Hepatic stellate cell (primary cell): ENCODE measurements around the gene CACNA1D.
A peak's percentile ranks its signal among the peaks of the same experiment; 100 is the strongest.

Source experiments
- DNase-seq: peaks from one replicate; pipeline ENCODE4 v3.0.0; 2011; ENCODE audit warnings: low spot score

CACNA1D gene

GRCh38 chr3:53787016-53787415, 292.6 kb downstream of the CACNA1D start:
- no peak for DNase-seq

DNA sequence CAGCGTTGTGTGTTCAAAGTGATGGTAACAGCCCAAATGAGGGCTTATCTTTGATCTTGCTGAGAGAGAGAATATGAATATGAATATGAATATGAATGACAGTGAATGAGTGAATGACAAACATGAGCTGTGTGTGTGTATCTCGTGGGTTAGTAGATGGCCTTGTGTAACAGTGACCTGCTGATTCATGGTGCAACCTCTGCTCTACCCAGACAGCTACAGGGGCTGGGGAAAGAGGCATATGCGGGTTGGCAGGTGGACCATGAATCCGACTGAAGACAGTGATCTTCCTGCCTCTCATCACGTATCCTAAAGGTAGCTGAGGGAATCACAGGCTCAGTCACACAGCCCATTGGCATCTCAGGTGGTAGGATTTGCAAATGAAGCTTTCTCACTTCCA, 293.6 kb downstream of the CACNA1D start:
- DNase-seq, result no peak

DNA sequence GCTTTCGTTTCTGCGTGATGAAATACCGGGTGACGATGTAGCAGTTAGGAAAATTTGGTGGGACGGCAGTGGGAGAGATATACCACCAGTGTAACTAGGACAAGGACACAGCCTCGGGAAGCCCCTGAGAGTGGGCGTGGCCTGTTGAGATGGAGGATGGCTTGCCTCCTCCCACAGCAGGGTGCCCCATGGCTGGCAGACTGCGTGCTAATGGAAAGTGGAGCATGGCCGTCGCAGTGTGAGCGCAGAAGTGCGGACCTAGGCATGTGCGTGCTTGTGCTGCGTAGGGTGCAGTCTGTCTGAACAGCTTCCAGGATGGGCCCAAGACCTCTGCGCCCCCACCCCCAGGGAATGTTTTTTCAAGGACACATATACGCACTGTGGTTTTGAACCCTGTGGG, 295.0 kb downstream of the CACNA1D start:
- no peak for DNase-seq

- no peak for DNase-seq
These were observed 296.1 kb downstream of the CACNA1D start for GRCh38 chr3:53790470-53790869.

DNA sequence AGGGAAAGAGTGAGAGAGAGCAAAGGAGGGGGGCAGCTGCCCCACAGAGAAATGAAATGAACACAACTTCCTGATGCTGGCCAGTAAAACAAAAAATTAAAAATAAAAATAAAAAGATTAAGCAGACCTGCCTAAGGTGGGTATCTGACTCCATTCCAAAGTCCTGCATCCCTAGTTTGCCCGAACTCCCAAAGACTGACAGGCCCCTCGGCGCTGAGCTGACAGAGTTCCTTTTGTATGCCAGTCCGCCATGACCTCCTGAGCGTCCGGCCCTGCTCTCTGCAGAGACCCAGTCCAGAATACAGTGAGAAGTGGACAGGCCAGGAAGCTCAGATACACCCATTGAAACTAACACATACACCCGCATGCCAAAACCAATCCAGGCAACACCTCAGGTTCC, 296.9 kb downstream of the CACNA1D start:
- DNase-seq, result no peak

- no peak for DNase-seq
These were observed 298.5 kb downstream of the CACNA1D start for GRCh38 chr3:53792866-53793265.

GRCh38 chr3:53794597-53794996, 300.2 kb downstream of the CACNA1D start:
- DNase-seq, result peak; percentile 37

GRCh38 chr3:53795176-53795575, 300.8 kb downstream of the CACNA1D start:
- DNase-seq, result no peak

DNA sequence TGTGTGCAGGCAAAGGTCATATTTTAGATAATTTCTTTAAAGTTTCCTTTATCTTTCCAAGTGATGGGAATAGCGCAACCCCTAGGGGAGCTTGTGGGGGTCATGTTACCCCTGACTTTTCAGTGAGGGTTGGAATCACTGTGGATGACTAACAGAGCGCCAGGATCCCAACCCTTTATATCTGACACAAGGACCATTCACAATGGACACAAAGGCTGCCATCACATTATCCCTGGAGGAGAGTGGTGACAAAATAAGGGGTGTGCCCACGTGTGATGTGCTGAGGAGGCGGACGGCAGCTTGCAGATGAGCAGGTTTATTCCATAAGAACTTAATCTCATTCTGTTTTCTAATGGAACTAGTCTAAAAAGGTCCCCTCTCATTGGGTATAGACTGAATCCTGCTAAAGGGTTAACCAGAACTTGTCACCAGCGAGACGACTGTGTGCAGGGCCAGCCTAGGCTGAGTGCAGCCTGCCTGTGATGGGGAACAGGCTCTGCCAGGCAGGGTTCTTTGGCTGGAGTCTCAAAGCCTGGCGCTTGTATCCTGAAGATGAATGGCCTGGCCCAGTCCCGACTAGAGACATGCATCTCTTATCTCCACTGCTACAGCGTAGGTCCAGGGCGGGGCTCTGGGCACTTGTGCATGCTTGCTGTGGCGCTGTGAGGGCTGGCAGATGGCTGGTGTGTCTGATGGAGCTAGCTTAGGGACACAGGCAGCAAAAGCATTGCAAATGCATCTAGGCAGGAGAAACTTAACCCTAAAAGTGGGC, 301.6 kb downstream of the CACNA1D start:
- DNase-seq, result no peak

- DNase-seq, result no peak
These were observed 303.7 kb downstream of the CACNA1D start for GRCh38 chr3:53798144-53798543.

DNA sequence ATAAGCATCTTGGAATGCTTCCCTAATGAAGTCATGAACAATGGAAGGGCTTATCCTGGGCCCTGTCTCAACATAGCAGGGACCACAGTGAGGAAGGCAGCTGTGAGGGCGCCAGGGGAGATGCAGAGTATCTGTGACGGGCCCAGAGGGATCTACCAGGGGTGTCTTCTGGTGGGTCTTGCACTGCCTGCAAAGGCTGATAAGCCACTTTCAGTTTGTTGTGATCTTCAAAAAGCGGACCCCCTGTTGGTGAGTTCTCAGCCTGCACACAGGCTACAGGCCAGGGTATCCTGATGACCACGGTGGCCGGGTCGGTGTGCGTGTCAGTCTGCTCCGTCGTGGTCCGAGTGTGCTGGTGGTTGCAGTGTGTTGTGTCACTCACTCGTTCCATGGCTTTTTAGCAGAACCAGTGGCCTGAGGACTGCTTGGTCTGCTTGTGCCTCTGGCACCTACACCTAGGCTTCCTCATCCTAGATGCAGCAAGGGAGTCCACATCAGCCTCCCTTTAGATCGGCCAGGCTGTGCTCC, 305.0 kb downstream of the CACNA1D start:
- no peak for DNase-seq

GRCh38 chr3:53800041-53800906, 305.9 kb downstream of the CACNA1D start:
- DNase-seq, result no peak

- no peak for DNase-seq
These were observed 306.9 kb downstream of the CACNA1D start for GRCh38 chr3:53801319-53801718.

GRCh38 chr3:53802256-53802880, 308.0 kb downstream of the CACNA1D start:
- DNase-seq, result no peak

GRCh38 chr3:53803124-53803815, 308.9 kb downstream of the CACNA1D start:
- DNase-seq, result no peak

- DNase-seq, result no peak
These were observed 309.6 kb downstream of the CACNA1D start for GRCh38 chr3:53803816-53804695.

DNA sequence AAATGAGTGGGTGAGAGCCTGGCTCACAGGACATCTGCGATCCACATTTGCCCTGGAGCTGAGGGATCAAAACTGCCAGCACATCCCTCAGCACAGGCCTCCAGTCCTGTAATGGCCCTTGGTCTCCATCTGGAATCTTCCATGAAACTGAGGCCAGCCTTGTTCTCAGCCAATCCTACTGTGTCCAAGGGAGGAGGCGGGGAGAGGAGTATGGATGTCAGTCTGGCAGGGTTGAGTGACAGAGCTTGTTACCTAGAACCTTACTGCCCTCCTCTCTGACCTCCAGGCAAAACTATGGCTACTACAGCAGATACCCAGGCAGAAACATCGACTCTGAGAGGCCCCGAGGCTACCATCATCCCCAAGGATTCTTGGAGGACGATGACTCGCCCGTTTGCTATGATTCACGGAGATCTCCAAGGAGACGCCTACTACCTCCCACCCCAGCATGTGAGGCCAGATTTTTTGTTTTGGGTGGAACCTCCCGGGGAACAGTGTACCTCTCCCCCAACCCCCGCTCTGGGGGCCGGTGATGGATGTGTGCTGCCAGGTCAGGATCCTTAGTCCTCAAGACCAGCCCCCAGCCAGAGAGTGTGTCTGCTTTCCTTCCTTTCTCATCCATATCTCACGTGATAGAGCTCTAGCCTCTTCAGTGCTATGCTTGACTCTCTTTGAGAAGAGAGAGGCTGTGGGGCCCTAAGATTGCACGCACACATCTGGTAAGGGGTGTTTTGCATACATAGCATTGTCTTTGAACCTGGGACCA, 310.5 kb downstream of the CACNA1D start:
- DNase-seq, result peak; percentile 93

DNA sequence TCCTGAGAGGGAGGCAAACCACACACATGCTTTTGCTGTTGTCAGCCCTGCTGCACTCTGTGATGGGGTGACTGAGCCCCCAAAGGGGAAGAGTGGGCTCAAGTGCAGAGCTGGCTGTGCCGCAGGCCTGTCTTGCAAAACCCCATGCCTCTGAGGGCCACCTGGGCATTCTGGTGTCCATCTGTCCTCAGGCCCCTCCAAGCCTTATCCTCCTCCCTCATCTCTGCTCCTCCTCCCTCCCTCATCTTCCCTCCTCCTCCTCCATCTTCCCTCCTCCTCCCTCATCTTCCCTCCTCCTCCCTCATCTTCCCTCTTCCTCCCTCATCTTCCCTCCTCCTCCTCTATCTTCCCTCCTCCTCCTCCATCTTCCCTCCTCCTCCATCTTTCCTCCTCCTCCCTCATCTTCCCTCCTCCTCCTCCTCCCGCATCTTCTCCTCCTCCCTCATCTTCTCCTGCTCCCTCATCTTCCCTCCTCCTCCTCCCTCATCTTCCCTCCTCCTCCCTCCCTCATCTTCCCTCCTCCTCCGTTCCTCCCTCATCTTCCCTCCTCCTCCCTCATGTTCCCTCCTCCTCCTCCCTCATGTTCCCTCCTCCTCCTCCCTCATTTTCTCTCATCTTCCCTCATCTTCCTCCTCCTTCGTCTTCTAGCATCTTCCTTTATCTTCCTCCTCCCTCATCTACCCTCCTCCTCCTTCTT, 311.2 kb downstream of the CACNA1D start:
- DNase-seq, result no peak
